Neural progenitor cell (in vitro differentiated cells): ENCODE measurements around the gene FIGLA. TPM values are rescaled to one million over a fixed set of nuclear protein-coding genes. Genes with fewer than 3 reads are reported as not detected.
"Not testable (repeated sequence)": the region's sequence is repeated elsewhere in the genome, so short reads cannot be mapped to it uniquely, and the experiment has no call there.

Source experiments
- DNase-seq: peaks from one replicate; pipeline ENCODE4 v3.0.0-alpha.2; 2016; ENCODE audit warnings: low spot score
- H2AFZ ChIP-seq: fragments of 200-600 bp; sonication (generic); replicated peaks from 2 replicates; pipeline ENCODE4 v1.6.1; 2016; ENCODE audit warnings: antibody characterized with exemption
- H3F3A ChIP-seq: fragments of 200-600 bp; sonication (generic); 2 replicates; pipeline ENCODE4 v1.6.1; 2016; ENCODE audit warnings: antibody characterized with exemption, low read depth
- H3K27ac ChIP-seq: fragments of 200-600 bp; sonication (generic); 2 replicates; pipeline ENCODE4 v1.5.1; 2016; ENCODE audit warnings: mild to moderate bottlenecking
- H3K27me3 ChIP-seq: fragments of 200-600 bp; sonication (generic); 2 replicates; pipeline ENCODE4 v1.6.1; 2016; ENCODE audit warnings: mild to moderate bottlenecking, moderate library complexity
- H3K36me3 ChIP-seq: fragments of 200-600 bp; sonication (generic); 2 replicates; pipeline ENCODE4 v1.5.1; 2016
- H3K4me1 ChIP-seq: fragments of 200-600 bp; sonication (generic); 2 replicates; pipeline ENCODE4 v1.6.1; 2016; ENCODE audit warnings: mixed run types
- H3K4me2 ChIP-seq: fragments of 200-600 bp; sonication (generic); 2 replicates; pipeline ENCODE4 v1.6.1; 2016
- H3K4me3 ChIP-seq: fragments of 200-600 bp; sonication (generic); 2 replicates; pipeline ENCODE4 v1.5.1; 2016
- H3K79me2 ChIP-seq: fragments of 200-600 bp; sonication (generic); 2 replicates; pipeline ENCODE4 v1.6.1; 2016; ENCODE audit warnings: low read depth
- H3K9ac ChIP-seq: fragments of 200-600 bp; sonication (generic); 2 replicates; pipeline ENCODE4 v1.6.1; 2016
- H3K9me3 ChIP-seq: fragments of 200-600 bp; sonication (generic); 2 replicates; pipeline ENCODE4 v1.5.1; 2016; ENCODE audit warnings: low read depth
- H4K20me1 ChIP-seq: fragments of 200-600 bp; sonication (generic); 2 replicates; pipeline ENCODE4 v1.6.1; 2016; ENCODE audit warnings: low read depth
- H3K27ac Mint-ChIP-seq: 3 replicates; pipeline ENCODE4 v1.8.0; 2021; ENCODE audit warnings: mixed read lengths
- H3K27me3 Mint-ChIP-seq: 2 replicates; pipeline ENCODE4 v1.8.0; 2022; ENCODE audit warnings: low read depth, mild to moderate bottlenecking, inconsistent platforms, moderate library complexity, mixed read lengths; ENCODE audit not compliant: insufficient read depth
- H3K36me3 Mint-ChIP-seq: 3 replicates; pipeline ENCODE4 v1.8.0; 2021; ENCODE audit warnings: mixed read lengths
- H3K4me1 Mint-ChIP-seq: 3 replicates; pipeline ENCODE4 v1.8.0; 2021; ENCODE audit warnings: mixed read lengths
- H3K4me3 Mint-ChIP-seq: 3 replicates; pipeline ENCODE4 v1.8.0; 2021; ENCODE audit warnings: mild to moderate bottlenecking, moderate library complexity, mixed read lengths
- H3K9me3 Mint-ChIP-seq: 3 replicates; pipeline ENCODE4 v1.8.0; 2020; ENCODE audit warnings: mixed read lengths
- CTCF ChIP-seq: fragments of 200-600 bp; sonication (generic); IDR thresholded peaks from 2 replicates; pipeline ENCODE4 v1.5.1; 2017; ENCODE audit warnings: antibody characterized with exemption, mild to moderate bottlenecking
- EZH2 ChIP-seq: fragments of 200-600 bp; sonication (generic); IDR thresholded peaks from 2 replicates; pipeline ENCODE4 v1.6.1; 2017; ENCODE audit warnings: antibody characterized with exemption, mild to moderate bottlenecking, moderate library complexity
- EZH2phosphoT487 ChIP-seq: fragments of 200-600 bp; sonication (generic); IDR thresholded peaks from 2 replicates; pipeline ENCODE4 v1.6.1; 2017; ENCODE audit warnings: antibody characterized with exemption
- total RNA-seq: library from RNA; depleted of rRNA; stranded (reverse); fragments of >200 nt; gene quantifications from 2 replicates; pipeline ENCODE4 v1.2.3, GENCODE V29; 2015; ENCODE audit warnings: low replicate concordance

Gene FIGLA
- total RNA-seq, 1 donor from 2014 or later = not detected

DNA sequence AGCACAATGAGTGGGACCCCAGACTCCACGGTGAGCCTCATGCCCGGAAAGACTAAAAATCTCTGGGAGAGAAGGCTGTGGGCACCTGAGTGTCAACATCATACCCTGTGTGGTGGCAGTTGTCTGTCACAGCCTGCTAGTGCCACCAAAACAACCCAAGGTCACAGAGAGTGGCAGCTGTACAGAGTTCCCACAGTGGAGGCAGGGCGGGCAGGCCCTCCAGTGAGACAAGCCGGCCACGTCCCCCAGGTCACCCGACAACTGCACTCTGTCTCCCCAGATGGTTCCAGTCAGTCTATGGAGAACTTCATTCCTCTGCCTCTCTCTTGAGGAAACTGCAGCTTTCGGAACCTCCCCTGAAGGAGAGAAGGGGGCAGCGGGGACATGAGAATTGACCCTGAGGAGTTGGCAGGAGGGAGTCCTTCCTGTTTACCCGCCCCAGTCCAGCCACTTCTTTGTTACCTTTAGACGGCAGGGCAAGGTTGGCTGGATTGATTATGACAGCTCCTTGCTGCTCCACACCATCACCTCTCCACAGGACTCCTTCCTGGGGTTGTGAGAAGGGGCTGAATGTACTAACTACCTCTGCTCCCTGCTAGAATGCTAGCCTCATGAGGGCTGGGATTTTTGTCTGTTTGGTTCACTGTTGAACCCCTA, 11.3 kb upstream of the FIGLA start:
- no peak for DNase-seq
- no peaks in the 10 kb centered on the region for H4K20me1 ChIP-seq
- no peaks in the 10 kb centered on the region for H3K79me2 ChIP-seq
- peaks cover 3% of the 10 kb centered on the region for H3K4me1 Mint-ChIP-seq
- TF ChIP-seq EZH2phosphoT487 (no peak), EZH2 (no peak), CTCF (no peak)
- no peak overlapping the region for H3K9ac ChIP-seq
- H3K4me2 ChIP-seq = no peak overlapping the region
- peaks cover 16% of the 10 kb centered on the region for H3K9me3 Mint-ChIP-seq
- no peak overlapping the region for H3K4me3 Mint-ChIP-seq
- peaks cover 5% of the 10 kb centered on the region for H3F3A ChIP-seq
- H3K27ac Mint-ChIP-seq = no peak overlapping the region
- peaks cover 11% of the 10 kb centered on the region for H3K27me3 Mint-ChIP-seq
- no peaks in the 10 kb centered on the region for H3K36me3 Mint-ChIP-seq
- peaks cover 5% of the 10 kb centered on the region for H3K4me1 ChIP-seq
- no peak overlapping the region for H3K4me3 ChIP-seq
- H3K9me3 ChIP-seq = no peaks in the 10 kb centered on the region
- H3K36me3 ChIP-seq = no peaks in the 10 kb centered on the region
- no peak overlapping the region for H2AFZ ChIP-seq
- no peak overlapping the region for H3K27ac ChIP-seq
- no peaks in the 10 kb centered on the region for H3K27me3 ChIP-seq

- H3K9me3 Mint-ChIP-seq = peaks cover 16% of the 10 kb centered on the region
- no peak overlapping the region for H3K4me3 ChIP-seq
- H3K27me3 Mint-ChIP-seq = peaks cover 14% of the 10 kb centered on the region
- H2AFZ ChIP-seq = no peak overlapping the region
- H3K27ac ChIP-seq = no peak overlapping the region
- no peak for DNase-seq
- no peak overlapping the region for H3K4me3 Mint-ChIP-seq
- no peak overlapping the region for H3K27ac Mint-ChIP-seq
- no peaks in the 10 kb centered on the region for H3K9me3 ChIP-seq
- no peak overlapping the region for H3K9ac ChIP-seq
- H3F3A ChIP-seq = peaks cover 5% of the 10 kb centered on the region
- TF ChIP-seq CTCF = no peak
- no peak for TF ChIP-seq EZH2phosphoT487
- no peak for TF ChIP-seq EZH2
- peaks cover 14% of the 10 kb centered on the region for H3K4me1 ChIP-seq
- no peaks in the 10 kb centered on the region for H3K36me3 Mint-ChIP-seq
- peaks cover 5% of the 10 kb centered on the region for H3K4me1 Mint-ChIP-seq
- no peaks in the 10 kb centered on the region for H3K79me2 ChIP-seq
- H3K36me3 ChIP-seq = no peaks in the 10 kb centered on the region
- no peak overlapping the region for H3K4me2 ChIP-seq
- H4K20me1 ChIP-seq = no peaks in the 10 kb centered on the region
- peaks cover 11% of the 10 kb centered on the region for H3K27me3 ChIP-seq
Observed at GRCh38 chr2:70799706-70800105, 9.3 kb upstream of the FIGLA start.

DNA sequence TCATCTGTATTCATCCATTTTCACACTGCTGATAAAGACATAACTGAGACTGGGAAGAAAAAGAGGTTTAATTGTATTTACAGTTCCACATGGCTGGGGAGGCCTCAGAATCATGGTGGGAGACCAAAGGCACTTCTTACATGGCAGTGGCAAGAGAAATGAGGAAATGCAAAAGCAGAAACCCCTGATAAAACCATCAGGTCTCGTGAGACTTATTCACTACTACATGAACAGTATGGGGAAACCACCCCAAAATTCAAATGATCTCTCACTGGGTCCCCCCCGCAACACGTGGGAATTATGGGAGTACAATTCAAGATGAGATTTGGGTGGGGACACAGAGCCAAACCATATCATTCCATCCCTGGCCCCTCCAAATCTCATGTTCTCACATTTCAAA, 7.6 kb upstream of the FIGLA start:
- H3K4me1 Mint-ChIP-seq, H3K79me2 ChIP-seq, DNase-seq, H3K4me3 ChIP-seq, H4K20me1 ChIP-seq, H3K9ac ChIP-seq, H2AFZ ChIP-seq, H3K4me2 ChIP-seq, H3K36me3 Mint-ChIP-seq, H3K27ac Mint-ChIP-seq, H3K27ac ChIP-seq, H3K4me3 Mint-ChIP-seq, H3K36me3 ChIP-seq, H3K9me3 ChIP-seq, H3F3A ChIP-seq: not testable (repeated sequence)
- peaks cover 16% of the 10 kb centered on the region for H3K9me3 Mint-ChIP-seq
- H3K4me1 ChIP-seq = peaks cover 14% of the 10 kb centered on the region
- peaks cover 11% of the 10 kb centered on the region for H3K27me3 Mint-ChIP-seq
- H3K27me3 ChIP-seq = peaks cover 28% of the 10 kb centered on the region

GRCh38 chr2:70797506-70797905, 7.1 kb upstream of the FIGLA start:
- H3K9me3 Mint-ChIP-seq = peaks cover 16% of the 10 kb centered on the region
- Histone ChIP-seq H3K9ac (no peak overlapping the region), H3K27me3 (peaks cover 33% of the 10 kb centered on the region), H3K79me2 (no peaks in the 10 kb centered on the region), H3K4me1 (peaks cover 14% of the 10 kb centered on the region), H4K20me1 (no peaks in the 10 kb centered on the region), H3K9me3 (no peaks in the 10 kb centered on the region), H3K4me3 (no peak overlapping the region), H2AFZ (no peak overlapping the region), H3F3A (peaks cover 5% of the 10 kb centered on the region), H3K4me2 (no peak overlapping the region), H3K36me3 (no peaks in the 10 kb centered on the region), H3K27ac (no peak overlapping the region)
- peaks cover 14% of the 10 kb centered on the region for H3K27me3 Mint-ChIP-seq
- no peak overlapping the region for H3K4me3 Mint-ChIP-seq
- no peak for DNase-seq
- peaks cover 5% of the 10 kb centered on the region for H3K4me1 Mint-ChIP-seq
- no peak overlapping the region for H3K27ac Mint-ChIP-seq
- no peak for TF ChIP-seq CTCF
- TF ChIP-seq EZH2phosphoT487 = no peak
- TF ChIP-seq EZH2 = no peak
- H3K36me3 Mint-ChIP-seq = no peaks in the 10 kb centered on the region
